WTC11 (cell line): ENCODE results near the gene TBX15. TPM values are rescaled to one million over a fixed set of nuclear protein-coding genes. Genes with fewer than 3 reads are reported as not detected.

Experiments
- ATAC-seq: fragments of 200-7000 bp; cut with Tn5 transposase; 2 replicates; pipeline ENCODE4 v1.10.0; 2021; ENCODE audit warnings: mild to moderate bottlenecking, moderate library complexity
- CTCF ChIA-PET: fragments of 300-600 bp; sonication (Branson Sonifier 250); formaldehyde crosslinking; loops from one replicate; lab custom pipeline; 2021; ENCODE audit warnings: antibody characterized with exemption; lab: Charles Lee
- POLR2A ChIA-PET: fragments of 350-600 bp; sonication (Branson Sonifier 250); formaldehyde crosslinking; loops from one replicate; lab custom pipeline; 2021; ENCODE audit warnings: antibody characterized with exemption; lab: Charles Lee
- DNase-seq: peaks from one replicate; pipeline ENCODE4 v3.0.0; 2021; ENCODE audit warnings: low spot score
- H3K27ac Mint-ChIP-seq: 2 replicates; pipeline ENCODE4 v1.8.0; 2021; ENCODE audit warnings: mixed read lengths
- H3K27me3 Mint-ChIP-seq: 2 replicates; pipeline ENCODE4 v1.8.0; 2021; ENCODE audit warnings: low read depth, mild to moderate bottlenecking, moderate library complexity, mixed read lengths
- H3K36me3 Mint-ChIP-seq: 2 replicates; pipeline ENCODE4 v1.8.0; 2021; ENCODE audit warnings: mixed read lengths
- H3K4me1 Mint-ChIP-seq: 2 replicates; pipeline ENCODE4 v1.8.0; 2022; ENCODE audit warnings: mixed read lengths
- H3K4me3 Mint-ChIP-seq: 2 replicates; pipeline ENCODE4 v1.8.0; 2021; ENCODE audit warnings: mild to moderate bottlenecking, moderate library complexity, mixed read lengths
- H3K9me3 Mint-ChIP-seq: 2 replicates; pipeline ENCODE4 v1.8.0; 2021; ENCODE audit warnings: mixed read lengths
- ATF2 ChIP-seq: sonication (generic); formaldehyde crosslinking; IDR thresholded peaks from 2 replicates; pipeline ENCODE4 v1.8.1; 2022; ENCODE audit warnings: low read depth, missing genetic modification reagents, borderline replicate concordance
- ATF6 ChIP-seq: sonication (generic); formaldehyde crosslinking; IDR thresholded peaks from 2 replicates; pipeline ENCODE4 v1.8.1; 2023; ENCODE audit warnings: mild to moderate bottlenecking, missing genetic modification reagents
- CREB1 ChIP-seq: sonication (generic); formaldehyde crosslinking; IDR thresholded peaks from 2 replicates; pipeline ENCODE4 v1.8.0; 2023; ENCODE audit warnings: mild to moderate bottlenecking, missing genetic modification reagents
- CREM ChIP-seq: sonication (generic); formaldehyde crosslinking; IDR thresholded peaks from 2 replicates; pipeline ENCODE4 v1.8.1; 2022; ENCODE audit warnings: mild to moderate bottlenecking, missing genetic modification reagents, moderate library complexity
- FOXJ3 ChIP-seq: sonication (generic); formaldehyde crosslinking; IDR thresholded peaks from 2 replicates; pipeline ENCODE4 v1.9.0; 2021; ENCODE audit warnings: missing genetic modification reagents, mild to moderate bottlenecking, borderline replicate concordance
- GRHL2 ChIP-seq: fragments of 250-450 bp; sonication (Bioruptor Pico); IDR thresholded peaks from 2 replicates; pipeline ENCODE4 v1.8.0; 2022; ENCODE audit warnings: mild to moderate bottlenecking, moderate library complexity; ENCODE audit not compliant: insufficient replicate concordance, severe bottlenecking
- JAZF1 ChIP-seq: fragments of 250-450 bp; sonication (Bioruptor Pico); IDR thresholded peaks from 2 replicates; pipeline ENCODE4 v1.9.0; 2021; ENCODE audit warnings: moderate library complexity, mild to moderate bottlenecking, inconsistent platforms
- JUN ChIP-seq: sonication (generic); formaldehyde crosslinking; IDR thresholded peaks from 2 replicates; pipeline ENCODE4 v1.8.0; 2023; ENCODE audit warnings: mild to moderate bottlenecking, missing genetic modification reagents
- NR2C2 ChIP-seq: sonication (generic); formaldehyde crosslinking; IDR thresholded peaks from 2 replicates; pipeline ENCODE4 v1.8.0; 2022; ENCODE audit warnings: mild to moderate bottlenecking, missing genetic modification reagents
- RORB ChIP-seq: fragments of 250-450 bp; sonication (Bioruptor Pico); IDR thresholded peaks from 2 replicates; pipeline ENCODE4 v1.9.0; 2021; ENCODE audit warnings: mild to moderate bottlenecking
- SMAD3 ChIP-seq: sonication (generic); formaldehyde crosslinking; IDR thresholded peaks from 2 replicates; pipeline ENCODE4 v1.8.0; 2022; ENCODE audit warnings: missing genetic modification reagents, mild to moderate bottlenecking, borderline replicate concordance
- SMAD4 ChIP-seq: sonication (generic); formaldehyde crosslinking; IDR thresholded peaks from 2 replicates; pipeline ENCODE4 v1.8.0; 2022; ENCODE audit warnings: mild to moderate bottlenecking, missing genetic modification reagents
- SP1 ChIP-seq: sonication (generic); formaldehyde crosslinking; conservative IDR thresholded peaks from 2 replicates; pipeline ENCODE4 v1.8.1; 2022; ENCODE audit warnings: missing genetic modification reagents
- ZNF138 ChIP-seq: sonication (generic); formaldehyde crosslinking; conservative IDR thresholded peaks from 2 replicates; pipeline ENCODE4 v1.8.1; 2022; ENCODE audit warnings: mild to moderate bottlenecking, moderate library complexity, missing genetic modification reagents
- ZNF512 ChIP-seq: sonication (generic); formaldehyde crosslinking; IDR thresholded peaks from 2 replicates; pipeline ENCODE4 v1.8.1; 2022; ENCODE audit warnings: missing genetic modification reagents, borderline replicate concordance
- total RNA-seq: library from RNA; stranded (reverse); gene quantifications from 3 replicates; pipeline ENCODE4 v1.2.3, GENCODE V29; 2021
- TF ChIP-seq, protein P1 (sequence below): fragments of 250-450 bp; sonication (Bioruptor Pico); IDR thresholded peaks from 2 replicates; pipeline ENCODE4 v1.9.0; 2021; ENCODE audit warnings: mild to moderate bottlenecking, borderline replicate concordance
- TF ChIP-seq, protein P2 (sequence below): fragments of 250-450 bp; sonication (Bioruptor Pico); IDR thresholded peaks from 2 replicates; pipeline ENCODE4 v1.9.0; 2021; ENCODE audit warnings: moderate library complexity, mild to moderate bottlenecking, inconsistent platforms, borderline replicate concordance
- TF ChIP-seq, protein P3 (sequence below): fragments of 200-600 bp; IDR thresholded peaks from 2 replicates; pipeline ENCODE4 v1.8.0; 2022; ENCODE audit warnings: antibody characterized with exemption
- TF ChIP-seq, protein P4 (sequence below): fragments of 250-450 bp; sonication (Bioruptor Pico); IDR thresholded peaks from 2 replicates; pipeline ENCODE4 v1.8.0; 2021; ENCODE audit warnings: mild to moderate bottlenecking

The TBX15 gene
- total RNA-seq, 1 experiment from 2014 or later, result 0.11 TPM

DNA sequence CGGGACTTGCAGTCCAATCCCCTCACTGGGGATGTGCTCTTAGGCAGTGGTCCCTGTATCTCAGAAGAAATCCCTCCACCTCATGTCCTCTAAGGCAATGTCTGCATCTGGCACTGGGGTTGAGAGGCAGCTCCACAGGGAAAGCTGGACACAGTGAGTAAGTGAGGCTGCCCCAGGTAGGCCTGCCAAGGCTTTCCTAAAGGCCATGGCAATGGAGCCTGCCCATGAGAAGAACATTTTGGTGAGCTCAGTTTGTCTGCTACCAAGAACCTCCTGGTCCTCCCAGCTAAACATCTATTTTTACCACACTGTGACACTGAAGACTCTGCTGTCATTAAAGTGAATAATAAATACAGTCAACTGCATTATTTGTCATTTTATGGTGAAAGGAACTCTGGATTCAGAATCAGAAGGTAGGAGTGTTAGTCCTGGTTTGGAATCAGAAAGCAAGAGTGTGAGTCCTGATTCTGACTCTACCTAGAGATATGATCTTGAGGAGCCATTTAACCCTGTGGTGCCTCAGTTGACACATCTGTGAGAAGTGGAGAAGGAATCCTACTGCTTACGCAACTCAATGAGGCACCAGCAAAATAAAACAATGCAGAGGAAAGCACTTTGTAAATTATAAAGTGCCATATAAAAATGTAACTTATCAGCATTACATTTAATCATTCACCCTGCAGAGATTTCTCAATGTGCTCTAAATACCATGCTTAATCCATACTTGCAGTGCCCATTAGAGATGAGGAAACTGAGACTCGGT lies 41.0 kb downstream of the TBX15 start (continued):
- TF ChIP-seq, protein P1, sequence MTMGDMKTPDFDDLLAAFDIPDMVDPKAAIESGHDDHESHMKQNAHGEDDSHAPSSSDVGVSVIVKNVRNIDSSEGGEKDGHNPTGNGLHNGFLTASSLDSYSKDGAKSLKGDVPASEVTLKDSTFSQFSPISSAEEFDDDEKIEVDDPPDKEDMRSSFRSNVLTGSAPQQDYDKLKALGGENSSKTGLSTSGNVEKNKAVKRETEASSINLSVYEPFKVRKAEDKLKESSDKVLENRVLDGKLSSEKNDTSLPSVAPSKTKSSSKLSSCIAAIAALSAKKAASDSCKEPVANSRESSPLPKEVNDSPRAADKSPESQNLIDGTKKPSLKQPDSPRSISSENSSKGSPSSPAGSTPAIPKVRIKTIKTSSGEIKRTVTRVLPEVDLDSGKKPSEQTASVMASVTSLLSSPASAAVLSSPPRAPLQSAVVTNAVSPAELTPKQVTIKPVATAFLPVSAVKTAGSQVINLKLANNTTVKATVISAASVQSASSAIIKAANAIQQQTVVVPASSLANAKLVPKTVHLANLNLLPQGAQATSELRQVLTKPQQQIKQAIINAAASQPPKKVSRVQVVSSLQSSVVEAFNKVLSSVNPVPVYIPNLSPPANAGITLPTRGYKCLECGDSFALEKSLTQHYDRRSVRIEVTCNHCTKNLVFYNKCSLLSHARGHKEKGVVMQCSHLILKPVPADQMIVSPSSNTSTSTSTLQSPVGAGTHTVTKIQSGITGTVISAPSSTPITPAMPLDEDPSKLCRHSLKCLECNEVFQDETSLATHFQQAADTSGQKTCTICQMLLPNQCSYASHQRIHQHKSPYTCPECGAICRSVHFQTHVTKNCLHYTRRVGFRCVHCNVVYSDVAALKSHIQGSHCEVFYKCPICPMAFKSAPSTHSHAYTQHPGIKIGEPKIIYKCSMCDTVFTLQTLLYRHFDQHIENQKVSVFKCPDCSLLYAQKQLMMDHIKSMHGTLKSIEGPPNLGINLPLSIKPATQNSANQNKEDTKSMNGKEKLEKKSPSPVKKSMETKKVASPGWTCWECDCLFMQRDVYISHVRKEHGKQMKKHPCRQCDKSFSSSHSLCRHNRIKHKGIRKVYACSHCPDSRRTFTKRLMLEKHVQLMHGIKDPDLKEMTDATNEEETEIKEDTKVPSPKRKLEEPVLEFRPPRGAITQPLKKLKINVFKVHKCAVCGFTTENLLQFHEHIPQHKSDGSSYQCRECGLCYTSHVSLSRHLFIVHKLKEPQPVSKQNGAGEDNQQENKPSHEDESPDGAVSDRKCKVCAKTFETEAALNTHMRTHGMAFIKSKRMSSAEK (CRISPR knock-in tag), result no peak
- TF ChIP-seq ATF2 (CRISPR knock-in tag), result no peak
- no peak for TF ChIP-seq SMAD4
- TF ChIP-seq CREM, result no peak
- no peak for TF ChIP-seq JUN (CRISPR knock-in tag)

DNA sequence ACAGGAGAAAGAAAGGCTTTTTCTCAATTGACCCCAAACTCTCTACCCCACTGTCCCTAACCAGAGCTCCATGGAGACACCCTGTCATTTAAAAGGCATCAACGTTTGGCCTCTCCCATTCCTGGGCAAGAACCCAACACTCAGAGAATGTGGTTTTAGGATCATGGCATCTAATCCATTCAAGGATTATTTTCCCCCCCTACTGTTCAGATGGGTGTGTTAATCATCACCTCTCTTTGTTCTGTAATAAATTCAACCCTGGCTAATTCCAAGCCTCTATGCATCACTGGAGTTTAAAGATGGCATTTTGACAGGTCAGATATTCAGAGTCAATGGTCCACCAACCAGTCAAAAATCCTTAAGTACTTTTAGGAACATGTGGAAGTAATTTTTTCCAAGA lies 42.7 kb downstream of the TBX15 start:
- POLR2A ChIA-PET, result no interaction called here
- H3K27me3 Mint-ChIP-seq, result peaks cover 4% of the 10 kb centered on the region
- DNase-seq, result no peak
- ATAC-seq, result no peak
- CTCF ChIA-PET, result interaction anchor here (0.6 kb wide), 1 partner anchor 950 kb away, joined by 3 read pairs; no protein-coding TSS in a partner anchor
- H3K27ac Mint-ChIP-seq, result no peak overlapping the region
- no peak overlapping the region for H3K4me3 Mint-ChIP-seq
- H3K36me3 Mint-ChIP-seq, result 0 out of 2 replicates have a peak, but pooled peaks cover 10% of the 10 kb centered on the region
- TF ChIP-seq SMAD3 (CRISPR knock-in tag), result no peak
- TF ChIP-seq NR2C2 (CRISPR knock-in tag), result no peak
- no peak for TF ChIP-seq CREB1
- no peak for TF ChIP-seq GRHL2 (CRISPR knock-in tag)
- TF ChIP-seq, protein P2, sequence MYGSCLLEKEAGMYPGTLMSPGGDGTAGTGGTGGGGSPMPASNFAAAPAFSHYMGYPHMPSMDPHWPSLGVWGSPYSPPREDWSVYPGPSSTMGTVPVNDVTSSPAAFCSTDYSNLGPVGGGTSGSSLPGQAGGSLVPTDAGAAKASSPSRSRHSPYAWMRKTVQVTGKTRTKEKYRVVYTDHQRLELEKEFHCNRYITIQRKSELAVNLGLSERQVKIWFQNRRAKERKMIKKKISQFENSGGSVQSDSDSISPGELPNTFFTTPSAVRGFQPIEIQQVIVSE, result no peak
- TF ChIP-seq RORB (CRISPR knock-in tag), result no peak
- no peak for TF ChIP-seq FOXJ3 (CRISPR knock-in tag)
- TF ChIP-seq ZNF512, result no peak
- TF ChIP-seq SP1 (CRISPR knock-in tag), result no peak
- TF ChIP-seq, protein P3, sequence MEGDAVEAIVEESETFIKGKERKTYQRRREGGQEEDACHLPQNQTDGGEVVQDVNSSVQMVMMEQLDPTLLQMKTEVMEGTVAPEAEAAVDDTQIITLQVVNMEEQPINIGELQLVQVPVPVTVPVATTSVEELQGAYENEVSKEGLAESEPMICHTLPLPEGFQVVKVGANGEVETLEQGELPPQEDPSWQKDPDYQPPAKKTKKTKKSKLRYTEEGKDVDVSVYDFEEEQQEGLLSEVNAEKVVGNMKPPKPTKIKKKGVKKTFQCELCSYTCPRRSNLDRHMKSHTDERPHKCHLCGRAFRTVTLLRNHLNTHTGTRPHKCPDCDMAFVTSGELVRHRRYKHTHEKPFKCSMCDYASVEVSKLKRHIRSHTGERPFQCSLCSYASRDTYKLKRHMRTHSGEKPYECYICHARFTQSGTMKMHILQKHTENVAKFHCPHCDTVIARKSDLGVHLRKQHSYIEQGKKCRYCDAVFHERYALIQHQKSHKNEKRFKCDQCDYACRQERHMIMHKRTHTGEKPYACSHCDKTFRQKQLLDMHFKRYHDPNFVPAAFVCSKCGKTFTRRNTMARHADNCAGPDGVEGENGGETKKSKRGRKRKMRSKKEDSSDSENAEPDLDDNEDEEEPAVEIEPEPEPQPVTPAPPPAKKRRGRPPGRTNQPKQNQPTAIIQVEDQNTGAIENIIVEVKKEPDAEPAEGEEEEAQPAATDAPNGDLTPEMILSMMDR, result no peak
- TF ChIP-seq, protein P4, sequence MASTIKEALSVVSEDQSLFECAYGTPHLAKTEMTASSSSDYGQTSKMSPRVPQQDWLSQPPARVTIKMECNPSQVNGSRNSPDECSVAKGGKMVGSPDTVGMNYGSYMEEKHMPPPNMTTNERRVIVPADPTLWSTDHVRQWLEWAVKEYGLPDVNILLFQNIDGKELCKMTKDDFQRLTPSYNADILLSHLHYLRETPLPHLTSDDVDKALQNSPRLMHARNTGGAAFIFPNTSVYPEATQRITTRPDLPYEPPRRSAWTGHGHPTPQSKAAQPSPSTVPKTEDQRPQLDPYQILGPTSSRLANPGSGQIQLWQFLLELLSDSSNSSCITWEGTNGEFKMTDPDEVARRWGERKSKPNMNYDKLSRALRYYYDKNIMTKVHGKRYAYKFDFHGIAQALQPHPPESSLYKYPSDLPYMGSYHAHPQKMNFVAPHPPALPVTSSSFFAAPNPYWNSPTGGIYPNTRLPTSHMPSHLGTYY, result no peak
- no peak for TF ChIP-seq ZNF138 (CRISPR knock-in tag)
- TF ChIP-seq ATF6 (CRISPR knock-in tag), result no peak
- TF ChIP-seq JAZF1 (CRISPR knock-in tag), result no peak
- TF ChIP-seq, all 79 proteins: peak for 0
- peaks cover 16% of the 10 kb centered on the region for H3K9me3 Mint-ChIP-seq
- no peaks in the 10 kb centered on the region for H3K4me1 Mint-ChIP-seq
